ENCODE data around the gene DHRS3. TPM values are rescaled to one million over a fixed set of nuclear protein-coding genes. Genes with fewer than 3 reads are reported as not detected.
"Not testable (repeated sequence)": the region's sequence is repeated elsewhere in the genome, so short reads cannot be mapped to it uniquely, and the experiment has no call there.

DHRS3 gene
- total RNA-seq, 1 donor from 2014 or later = 81.0 TPM

- intact Hi-C loops (cut with DNase I) = no loop called here
- ATAC-seq (no peak), DNase-seq (ENCODE audit: missing footprints) (no peak)
These were observed 80.0 kb downstream of the DHRS3 start for GRCh38 chr1:12537906-12538461.

DNA sequence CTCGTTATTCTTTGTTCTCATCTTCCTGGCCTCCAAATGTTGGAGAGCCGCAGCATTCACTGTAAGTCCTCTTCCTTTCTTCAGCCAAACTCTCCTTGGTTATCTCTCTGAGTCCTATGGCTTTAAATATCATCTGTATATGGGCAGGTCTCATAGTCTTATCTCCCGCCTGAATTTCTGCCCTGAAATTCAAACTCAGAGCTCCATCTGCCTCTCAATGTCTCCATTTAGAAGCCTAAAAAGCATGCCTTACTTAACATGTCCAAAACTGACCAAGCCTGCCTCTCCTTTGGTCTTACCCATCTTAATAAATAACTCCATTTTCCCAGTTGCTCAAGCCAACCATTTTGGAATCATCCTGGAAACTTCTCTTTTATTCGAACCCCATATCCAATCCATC, 80.7 kb downstream of the DHRS3 start:
- DNase-seq (ENCODE audit: missing footprints) = no peak
- intact Hi-C loops (cut with DNase I) = no loop called here
- ATAC-seq = no peak

DNA sequence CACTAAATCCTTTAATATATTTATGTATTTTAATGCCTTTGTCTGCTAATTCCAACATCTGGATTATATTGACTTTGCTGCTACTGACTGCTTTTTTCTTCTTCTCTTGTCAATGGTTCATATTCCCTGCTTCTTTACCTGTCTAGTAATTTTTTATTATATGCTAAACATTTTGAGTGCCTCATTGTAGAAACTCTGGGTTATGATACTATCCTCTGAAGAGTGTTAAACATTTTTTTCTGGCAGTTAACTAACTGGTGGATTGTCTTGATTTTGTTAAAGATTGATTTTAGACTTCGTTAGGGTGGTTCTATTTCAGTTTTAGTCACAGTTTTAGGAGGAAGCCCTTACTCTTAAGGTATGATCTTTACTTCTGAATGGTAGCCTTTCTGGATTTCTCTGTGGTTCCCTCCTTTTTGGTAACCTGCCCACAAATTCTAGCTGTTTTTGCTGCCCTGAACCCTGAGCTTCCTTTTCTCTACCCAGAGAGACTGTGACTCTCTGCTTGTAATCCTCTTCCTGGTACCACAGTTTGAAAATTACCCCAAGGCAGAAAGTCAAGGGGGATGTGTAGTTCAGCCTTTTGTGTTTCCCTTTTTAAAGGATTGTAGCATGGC, 81.9 kb downstream of the DHRS3 start:
- DNase-seq (ENCODE audit: missing footprints) (no peak), ATAC-seq (no peak)
- intact Hi-C loops (cut with DNase I) = no loop called here

DNA sequence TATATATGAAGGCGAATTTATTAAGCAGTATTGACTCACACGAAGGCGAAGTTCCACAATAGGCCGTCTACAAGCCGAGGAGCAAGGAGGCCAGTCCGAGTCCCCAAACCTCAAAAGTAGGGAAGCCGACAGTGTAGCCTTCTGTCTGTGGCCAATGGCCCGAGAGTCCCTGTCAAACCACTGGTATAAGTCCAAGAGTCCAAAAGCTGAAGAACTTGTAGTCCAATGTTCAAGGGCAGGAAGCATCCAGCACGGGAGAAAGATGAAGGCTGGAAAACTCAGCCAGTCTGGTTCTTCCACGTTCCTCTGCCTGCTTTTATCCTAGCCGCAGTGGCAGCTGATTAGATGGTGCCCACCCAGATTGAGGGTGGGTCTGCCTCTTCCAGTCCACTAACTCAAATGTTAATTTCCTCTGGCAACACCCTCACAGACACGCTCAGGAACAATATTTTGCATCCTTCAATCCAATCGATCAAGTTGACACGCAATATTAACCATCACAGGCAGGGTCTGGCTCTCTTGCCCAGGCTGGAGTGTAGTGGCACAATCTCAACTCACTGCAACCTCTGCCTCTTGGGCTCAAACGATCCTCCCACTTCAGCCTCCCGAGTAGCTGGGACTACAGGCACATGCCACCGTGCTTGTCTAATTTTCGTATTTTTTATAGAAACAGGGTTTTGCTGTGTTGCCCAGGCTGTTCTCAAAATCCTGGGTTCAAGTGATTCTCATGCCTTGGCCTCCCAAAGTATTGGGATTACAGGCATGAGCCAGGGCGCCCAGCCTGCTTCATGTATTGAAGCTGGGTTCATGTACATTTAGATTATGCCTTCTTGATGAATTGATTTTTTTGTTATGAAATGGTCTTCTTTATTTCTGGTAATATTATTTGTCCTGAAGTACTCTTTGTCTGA, 85.3 kb downstream of the DHRS3 start:
- DNase-seq (ENCODE audit: missing footprints) = no peak
- ATAC-seq = no peak
- intact Hi-C loops (cut with DNase I) = no loop called here

- no peak for DNase-seq (ENCODE audit: missing footprints)
- ATAC-seq = no peak
- intact Hi-C loops (cut with DNase I) = no loop called here
These were observed 86.9 kb downstream of the DHRS3 start for GRCh38 chr1:12531179-12531499.

GRCh38 chr1:12530462-12531178, 87.4 kb downstream of the DHRS3 start:
- no peak for ATAC-seq
- intact Hi-C loops (cut with DNase I) = no loop called here
- DNase-seq (ENCODE audit: missing footprints) = no peak

DNA sequence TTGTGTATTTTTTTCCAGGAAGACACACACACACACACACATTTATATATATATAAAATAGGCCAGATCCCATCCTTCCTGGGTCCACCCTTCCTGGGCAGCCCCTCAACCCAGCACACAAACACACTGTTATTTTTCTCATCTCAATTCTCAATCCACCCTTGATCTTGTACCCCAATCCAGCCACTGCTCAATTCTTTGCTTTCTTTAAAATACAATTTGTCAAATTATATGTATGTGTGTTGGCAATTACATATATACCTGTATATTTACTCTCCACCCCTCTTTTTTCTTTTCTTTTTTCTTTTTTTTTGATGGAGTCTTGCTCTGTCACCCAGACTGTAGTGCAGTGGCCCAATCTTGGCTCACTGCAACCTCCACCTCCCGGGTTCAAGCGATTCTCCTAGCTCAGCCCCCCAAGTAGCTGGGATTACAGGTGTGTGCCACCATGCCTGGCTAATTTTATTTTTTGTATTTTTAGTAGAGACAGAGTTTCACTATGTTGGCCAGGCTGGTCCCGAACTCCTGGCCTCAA, 88.3 kb downstream of the DHRS3 start:
- no peak for ATAC-seq

DNA sequence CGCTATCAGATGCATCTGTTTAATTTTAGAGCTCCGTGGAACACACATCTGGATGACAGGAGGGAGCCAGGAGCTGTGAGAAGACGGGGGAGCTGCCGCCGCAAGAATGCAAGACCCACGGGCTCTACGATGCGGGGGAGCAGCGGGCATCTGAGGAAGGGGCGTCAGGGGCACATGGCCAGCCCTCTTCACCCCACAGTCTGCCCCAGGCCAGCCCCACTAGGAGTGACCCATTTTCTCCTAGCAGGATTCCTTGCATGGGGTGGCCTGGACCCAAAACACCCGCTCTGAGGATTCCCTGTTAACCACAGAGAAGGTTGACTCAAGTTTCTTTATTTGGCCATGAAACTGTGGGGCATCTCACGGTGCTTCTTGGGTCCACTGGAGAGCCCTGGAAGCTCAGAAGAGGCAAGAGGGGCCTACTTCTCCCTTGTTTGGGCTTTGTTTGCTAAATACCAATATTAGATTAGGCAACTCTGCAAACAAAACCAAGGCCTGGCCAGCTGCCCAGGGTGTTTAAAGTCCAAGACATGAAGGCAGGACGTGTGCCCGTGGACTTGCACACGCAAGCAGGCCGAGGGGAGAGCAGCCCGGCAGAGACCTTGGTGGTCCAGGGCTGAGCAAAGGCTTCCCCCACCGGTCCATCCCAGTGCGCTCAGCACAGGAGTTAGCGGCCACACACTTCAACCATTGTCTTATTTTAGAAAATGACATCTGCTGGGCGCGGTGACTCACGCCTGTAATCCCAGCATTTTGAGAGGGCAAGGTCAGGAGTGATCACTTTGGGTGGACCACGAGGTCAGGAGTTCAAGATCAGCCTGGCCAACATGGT, 89.8 kb downstream of the DHRS3 start:
- DNase-seq (ENCODE audit: missing footprints) (peak; percentile 84), ATAC-seq (no peak)
- intact Hi-C loops (cut with DNase I) = no loop called here

More for the DNA sequence above, 88.3 kb downstream of the DHRS3 start:
- intact Hi-C loops (cut with DNase I) = no loop called here
- no peak for DNase-seq (ENCODE audit: missing footprints)

DNA sequence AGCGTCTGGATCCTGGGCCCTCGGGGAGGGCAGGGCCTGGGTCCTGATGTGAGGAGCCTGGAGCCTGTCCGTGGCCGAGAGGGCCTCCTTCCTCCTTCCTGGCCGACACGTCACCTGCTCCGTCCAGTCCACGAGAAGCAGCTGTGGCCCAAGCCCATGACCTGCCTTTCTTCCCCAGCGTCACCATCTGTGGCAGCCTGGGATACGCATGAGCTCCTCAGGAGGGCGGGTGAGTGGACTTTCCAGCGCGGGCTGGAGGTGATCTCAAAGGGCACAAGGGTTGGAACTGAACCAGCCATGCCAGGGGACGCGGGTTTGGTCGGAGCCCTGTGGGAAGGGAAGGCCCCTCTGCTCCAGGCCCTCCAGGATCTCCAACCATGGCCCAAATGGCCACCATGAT, 90.4 kb downstream of the DHRS3 start:
- no peak for ATAC-seq
- no peak for DNase-seq (ENCODE audit: missing footprints)
- intact Hi-C loops (cut with DNase I) = no loop called here

DNA sequence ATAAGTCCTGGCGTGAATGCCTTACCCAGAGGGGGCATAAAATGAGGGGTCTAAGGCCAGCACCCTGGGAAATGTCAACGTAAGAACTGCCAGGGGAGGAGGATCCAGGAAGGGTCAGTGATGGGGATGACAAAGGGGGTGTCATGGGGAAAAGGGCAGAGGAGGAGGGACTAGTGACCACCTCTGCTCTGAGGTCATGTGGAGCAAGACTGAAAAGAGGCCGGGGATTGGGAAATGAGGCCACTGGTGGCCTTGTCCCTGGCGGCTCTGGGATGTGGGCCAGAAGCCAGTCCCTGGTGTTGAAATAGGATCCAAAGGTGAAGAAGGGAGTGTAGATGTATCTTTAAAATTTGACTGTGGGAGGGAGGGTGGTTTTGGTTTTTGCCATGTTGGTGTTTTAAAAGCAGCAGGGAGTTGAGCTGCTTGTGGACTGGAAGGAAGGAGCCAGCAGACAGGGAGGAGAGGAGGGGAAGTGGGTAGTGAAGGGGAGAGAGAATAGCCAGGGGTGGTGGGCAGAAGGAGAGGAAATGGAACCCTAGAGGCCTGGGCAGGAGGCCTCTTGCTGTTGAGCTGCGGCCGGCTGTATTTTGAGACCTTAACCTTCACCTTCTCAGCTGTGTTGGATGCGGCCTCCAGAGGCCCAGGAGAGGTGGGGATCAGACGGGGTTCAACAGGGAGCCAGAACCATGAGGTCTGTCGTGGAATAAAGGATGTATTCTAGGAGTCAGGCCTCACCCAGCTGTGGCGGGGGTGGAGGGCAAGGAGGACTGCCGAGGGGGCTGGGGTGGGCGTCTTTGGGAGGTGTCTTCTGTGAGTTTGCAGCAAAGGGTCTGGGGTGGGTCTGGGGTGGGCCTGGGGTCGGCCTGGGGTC, 92.5 kb downstream of the DHRS3 start:
- intact Hi-C loops (cut with DNase I) = no loop called here
- no peak for DNase-seq (ENCODE audit: missing footprints)
- peak; percentile 60 for ATAC-seq

DNA sequence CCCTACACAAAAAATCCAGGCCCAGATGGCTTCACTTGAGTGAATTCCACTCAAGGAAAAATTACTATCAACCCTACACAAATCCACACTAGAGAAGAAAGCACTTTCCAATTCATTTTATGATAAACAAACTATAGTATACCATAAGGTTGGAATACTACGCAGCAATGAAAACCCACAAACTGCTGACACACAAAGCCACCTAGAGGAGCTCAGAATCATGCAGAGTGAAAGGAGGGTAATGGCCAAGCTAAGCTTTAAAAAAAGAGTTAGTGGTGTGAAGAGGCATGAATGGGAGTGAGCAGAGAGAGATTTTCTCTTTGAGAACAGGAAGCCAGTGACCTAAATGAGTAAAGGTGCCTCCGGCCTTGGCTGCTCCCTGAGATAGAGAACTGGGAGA, 93.7 kb downstream of the DHRS3 start:
- intact Hi-C loops (cut with DNase I) = no loop called here
- no peak for ATAC-seq
- DNase-seq (ENCODE audit: missing footprints) = no peak

GRCh38 chr1:12522780-12523179, 95.2 kb downstream of the DHRS3 start:
- DNase-seq (ENCODE audit: missing footprints); ATAC-seq; intact Hi-C loops (cut with DNase I): not testable (repeated sequence)

DNA sequence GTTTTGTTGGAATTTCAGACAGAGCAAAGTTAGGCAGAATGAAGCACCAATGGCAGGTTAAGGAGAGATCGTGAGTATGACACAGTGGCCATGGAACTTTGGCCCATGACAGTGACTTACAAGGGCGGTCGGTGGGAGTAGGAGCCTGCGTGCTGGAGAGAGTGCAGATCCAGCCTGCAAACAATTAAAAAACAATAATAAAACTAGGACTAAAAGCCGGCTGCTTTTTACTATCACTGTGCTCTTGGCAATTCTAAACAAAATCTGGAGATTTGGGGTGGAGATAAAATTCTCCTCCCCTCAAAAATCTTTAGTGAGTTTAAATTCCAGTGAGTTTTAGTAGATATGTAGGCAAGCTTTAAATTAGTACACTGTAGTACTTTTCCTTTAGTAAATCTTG, 96.9 kb downstream of the DHRS3 start:
- DNase-seq (ENCODE audit: missing footprints) = no peak
- intact Hi-C loops (cut with DNase I) = no loop called here
- ATAC-seq = no peak

DNA sequence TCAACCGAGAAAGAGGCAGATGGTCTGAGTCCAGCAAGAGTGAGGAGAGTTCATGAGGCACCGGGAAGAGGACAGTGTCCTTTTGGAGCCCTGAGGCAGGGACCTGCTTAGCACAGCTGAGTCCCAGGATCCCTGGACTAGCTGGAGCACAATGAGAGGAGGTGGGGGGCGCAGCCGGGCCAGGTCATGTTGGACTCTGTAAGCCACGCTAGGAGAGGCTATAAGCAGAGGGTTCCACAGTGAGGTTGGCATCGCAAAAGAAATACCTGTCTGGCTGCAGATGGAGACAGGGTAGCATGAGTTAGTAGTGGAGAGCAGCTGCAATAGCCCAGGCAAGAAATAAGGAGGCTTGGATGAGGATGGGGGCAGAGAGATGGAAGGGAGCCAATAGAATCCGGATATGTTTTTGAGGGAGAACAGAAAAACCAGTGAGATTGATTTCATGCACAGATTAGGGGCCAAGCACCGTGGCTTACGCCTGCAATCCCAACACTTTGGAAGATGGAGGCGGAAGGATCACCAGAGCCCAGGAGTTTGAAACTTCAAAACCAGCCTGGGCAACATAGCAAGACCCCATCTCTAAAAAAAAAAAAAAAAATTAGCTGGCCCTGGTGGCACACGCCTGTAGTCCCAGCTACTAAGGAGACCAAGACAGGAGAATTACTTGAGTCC, 98.2 kb downstream of the DHRS3 start:
- intact Hi-C loops (cut with DNase I) = no loop called here
- peak; percentile 24 for ATAC-seq

DNA sequence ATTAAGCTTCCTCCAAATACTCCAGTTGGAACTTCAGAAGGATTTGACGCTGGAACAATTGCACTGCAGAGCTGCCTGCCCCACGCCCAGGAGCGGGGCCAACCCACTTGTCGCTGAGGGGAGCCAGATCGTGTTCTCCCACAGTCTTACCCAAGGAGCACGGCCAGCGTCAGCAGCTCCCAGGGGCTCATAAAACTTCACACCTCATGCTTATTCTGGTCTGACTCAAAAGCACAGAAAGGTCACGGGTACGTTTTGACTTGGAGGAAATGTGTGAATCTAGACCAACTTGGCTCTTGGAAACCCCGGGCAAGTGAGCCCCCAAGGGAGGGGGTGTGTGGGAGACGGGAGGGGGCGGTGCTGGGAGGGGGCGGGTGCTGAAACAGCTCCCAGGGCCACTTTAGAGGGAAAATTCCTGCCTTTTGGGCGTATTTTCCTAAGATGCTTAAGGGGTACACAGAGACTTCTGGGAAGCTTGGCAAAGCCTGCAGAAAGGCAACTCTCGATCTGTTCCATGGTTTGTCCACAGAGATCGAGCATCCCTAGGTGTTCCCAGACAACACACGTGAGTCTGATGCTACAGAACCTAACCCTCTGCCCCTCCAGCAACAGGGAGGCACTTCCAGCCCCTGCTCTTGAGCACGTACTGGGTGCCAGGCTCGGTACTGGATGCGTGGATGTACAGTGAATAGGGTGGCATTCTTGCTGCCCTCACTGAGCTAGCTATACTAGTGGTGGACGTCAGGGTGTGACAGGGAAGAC, 98.9 kb downstream of the DHRS3 start:
- ATAC-seq (peak; percentile 95), DNase-seq (ENCODE audit: missing footprints) (peak; percentile 90)
- intact Hi-C loops (cut with DNase I) = no loop called here

More for the DNA sequence above, 98.2 kb downstream of the DHRS3 start:
- DNase-seq (ENCODE audit: missing footprints) = no peak
